Astrocyte (in vitro differentiated cells and primary cell): ENCODE measurements around the gene RHOJ. TPM values are rescaled to one million over a fixed set of nuclear protein-coding genes. Genes with fewer than 3 reads are reported as not detected.
A peak's percentile ranks its signal among the peaks of the same experiment; 100 is the strongest.

Source experiments
- DNase-seq: peaks from one replicate; pipeline ENCODE4 v3.0.0-alpha.2; 2010; ENCODE audit warnings: low read depth
- FAIRE-seq: peaks from 2 replicates; lab custom pipeline; 2011; peaks lifted over from hg19 to GRCh38; lab: Jason Lieb, UNC
- H2AFZ ChIP-seq: 2 replicates; pipeline ENCODE4 v1.6.0; 2012; ENCODE audit warnings: low read depth, low read length, inconsistent platforms
- H3K27ac ChIP-seq: 2 replicates; pipeline ENCODE4 v1.5.1; 2011; ENCODE audit warnings: low read depth, low read length, inconsistent platforms
- H3K27me3 ChIP-seq: 2 replicates; pipeline ENCODE4 v1.6.0; 2011; ENCODE audit warnings: low read length, inconsistent platforms; ENCODE audit not compliant: insufficient read depth
- H3K36me3 ChIP-seq: 2 replicates; pipeline ENCODE4 v1.5.1; 2011; ENCODE audit warnings: low read length, inconsistent platforms; ENCODE audit not compliant: insufficient read depth
- H3K4me1 ChIP-seq: 2 replicates; pipeline ENCODE4 v1.5.1; 2011; ENCODE audit warnings: low read length, inconsistent platforms; ENCODE audit not compliant: insufficient read depth
- H3K4me2 ChIP-seq: 2 replicates; pipeline ENCODE4 v1.6.0; 2012; ENCODE audit warnings: low read length, inconsistent platforms
- H3K4me3 ChIP-seq: 2 replicates; pipeline ENCODE4 v1.5.1; 2011; ENCODE audit warnings: low read depth, mild to moderate bottlenecking, low read length, inconsistent platforms; ENCODE audit not compliant: insufficient read depth
- H3K79me2 ChIP-seq: 2 replicates; pipeline ENCODE4 v1.6.0; 2012; ENCODE audit warnings: mild to moderate bottlenecking, low read length, inconsistent platforms; ENCODE audit not compliant: insufficient read depth
- H3K9ac ChIP-seq: 2 replicates; pipeline ENCODE4 v1.6.0; 2012; ENCODE audit warnings: mild to moderate bottlenecking, low read length, inconsistent platforms
- H3K9me3 ChIP-seq: 2 replicates; pipeline ENCODE4 v1.5.1; 2012; ENCODE audit warnings: low read depth, mild to moderate bottlenecking, low read length, inconsistent platforms; ENCODE audit not compliant: insufficient read depth
- H4K20me1 ChIP-seq: 2 replicates; pipeline ENCODE4 v1.6.0; 2012; ENCODE audit warnings: low read length, inconsistent platforms; ENCODE audit not compliant: insufficient read depth
- H3K27ac Mint-ChIP-seq: one replicate; pipeline ENCODE4 v1.8.0; 2021; ENCODE audit warnings: mild to moderate bottlenecking, mixed read lengths; ENCODE audit not compliant: unreplicated experiment
- H3K27me3 Mint-ChIP-seq: one replicate; pipeline ENCODE4 v1.8.0; 2021; ENCODE audit warnings: low read depth, mixed read lengths; ENCODE audit not compliant: unreplicated experiment
- H3K36me3 Mint-ChIP-seq: one replicate; pipeline ENCODE4 v1.8.0; 2021; ENCODE audit warnings: low read depth, mixed read lengths; ENCODE audit not compliant: unreplicated experiment
- H3K4me1 Mint-ChIP-seq: one replicate; pipeline ENCODE4 v1.8.0; 2021; ENCODE audit warnings: low read depth, mixed read lengths; ENCODE audit not compliant: unreplicated experiment
- H3K4me3 Mint-ChIP-seq: one replicate; pipeline ENCODE4 v1.8.0; 2021; ENCODE audit warnings: mild to moderate bottlenecking, moderate library complexity, mixed read lengths; ENCODE audit not compliant: unreplicated experiment
- H3K9me3 Mint-ChIP-seq: one replicate; pipeline ENCODE4 v1.8.0; 2021; ENCODE audit warnings: mild to moderate bottlenecking, mixed read lengths; ENCODE audit not compliant: unreplicated experiment
- CTCF ChIP-seq: IDR thresholded peaks from 2 replicates; pipeline ENCODE4 v1.5.1; 2011; ENCODE audit warnings: low read depth, mild to moderate bottlenecking, inconsistent platforms, low read length, moderate library complexity; ENCODE audit not compliant: insufficient read depth
- EZH2 ChIP-seq: IDR thresholded peaks from 2 replicates; pipeline ENCODE4 v1.6.1; 2012; ENCODE audit warnings: mild to moderate bottlenecking, low read length, inconsistent platforms; ENCODE audit not compliant: insufficient read depth
- total RNA-seq: library from RNA; stranded (reverse); gene quantifications from 2 replicates; pipeline ENCODE4 v1.2.1, GENCODE V29; 2021

Gene RHOJ
- total RNA-seq, 1 donor from 2014 or later = 29.6 TPM

- no peaks in the 10 kb centered on the region for H3K4me1 ChIP-seq
- H3K36me3 ChIP-seq = peaks cover 8% of the 10 kb centered on the region
- no peak overlapping the region for H3K9ac ChIP-seq
- H3K27me3 ChIP-seq = no peaks in the 10 kb centered on the region
- Mint-ChIP-seq H3K36me3 (peaks cover 17% of the 10 kb centered on the region), H3K9me3 (peaks cover 3% of the 10 kb centered on the region), H3K27ac (no peak overlapping the region), H3K4me3 (no peak overlapping the region), H3K4me1 (peaks cover 14% of the 10 kb centered on the region), H3K27me3 (no peaks in the 10 kb centered on the region)
- H3K4me2 ChIP-seq = no peak overlapping the region
- H3K27ac ChIP-seq = no peak overlapping the region
- no peak overlapping the region for H3K4me3 ChIP-seq
- H2AFZ ChIP-seq = no peak overlapping the region
- no peak for TF ChIP-seq EZH2
- TF ChIP-seq CTCF = no peak
- DNase-seq = no peak
- peaks cover 25% of the 10 kb centered on the region for H4K20me1 ChIP-seq
- peaks cover 40% of the 10 kb centered on the region for H3K79me2 ChIP-seq
- no peak for FAIRE-seq
- H3K9me3 ChIP-seq = no peaks in the 10 kb centered on the region
Measured at GRCh38 chr14:63268771-63269170, 64.5 kb downstream of the RHOJ start.

- no peaks in the 10 kb centered on the region for H3K27me3 Mint-ChIP-seq
- no peaks in the 10 kb centered on the region for H3K27me3 ChIP-seq
- no peak overlapping the region for H3K27ac ChIP-seq
- no peak overlapping the region for H3K9ac ChIP-seq
- H3K4me3 Mint-ChIP-seq = no peak overlapping the region
- H3K9me3 Mint-ChIP-seq = peaks cover 2% of the 10 kb centered on the region
- no peak overlapping the region for H3K27ac Mint-ChIP-seq
- no peaks in the 10 kb centered on the region for H3K4me1 ChIP-seq
- H3K9me3 ChIP-seq = no peaks in the 10 kb centered on the region
- H3K4me2 ChIP-seq = no peak overlapping the region
- no peak for FAIRE-seq
- no peak overlapping the region for H3K4me3 ChIP-seq
- H3K36me3 ChIP-seq = peaks cover 11% of the 10 kb centered on the region
- TF ChIP-seq CTCF (no peak), EZH2 (no peak)
- peaks cover 31% of the 10 kb centered on the region for H3K79me2 ChIP-seq
- peaks cover 19% of the 10 kb centered on the region for H3K36me3 Mint-ChIP-seq
- peaks cover 20% of the 10 kb centered on the region for H4K20me1 ChIP-seq
- H3K4me1 Mint-ChIP-seq = peaks cover 14% of the 10 kb centered on the region
- H2AFZ ChIP-seq = no peak overlapping the region
- DNase-seq = peak; percentile 86
Measured at GRCh38 chr14:63269561-63270225, 65.5 kb downstream of the RHOJ start.

- FAIRE-seq = no peak
- Histone ChIP-seq H2AFZ (no peak overlapping the region), H3K9me3 (no peaks in the 10 kb centered on the region), H3K27ac (no peak overlapping the region), H3K79me2 (peaks cover 6% of the 10 kb centered on the region), H3K9ac (no peak overlapping the region), H3K36me3 (peaks cover 13% of the 10 kb centered on the region), H4K20me1 (peaks cover 12% of the 10 kb centered on the region), H3K4me2 (no peak overlapping the region), H3K27me3 (no peaks in the 10 kb centered on the region), H3K4me3 (no peak overlapping the region), H3K4me1 (peaks cover 6% of the 10 kb centered on the region)
- Mint-ChIP-seq H3K27me3 (no peaks in the 10 kb centered on the region), H3K4me1 (peaks cover 1% of the 10 kb centered on the region), H3K27ac (no peak overlapping the region), H3K9me3 (no peaks in the 10 kb centered on the region), H3K36me3 (peaks cover 16% of the 10 kb centered on the region), H3K4me3 (no peak overlapping the region)
- DNase-seq = peak; percentile 24
- no peak for TF ChIP-seq EZH2
- no peak for TF ChIP-seq CTCF
Measured at GRCh38 chr14:63273129-63273528, 68.9 kb downstream of the RHOJ start.
